GM18511 (cell line): ENCODE measurements around the gene MED22.
"Not testable (repeated sequence)": the region's sequence is repeated elsewhere in the genome, so short reads cannot be mapped to it uniquely, and the experiment has no call there.

ENCODE experiments used
- ATAC-seq: cut with Tn5 transposase; IDR thresholded peaks from one replicate; pipeline ENCODE4 v1.9.1; 2021; ENCODE audit warnings: mild to moderate bottlenecking, moderate library complexity; ENCODE audit not compliant: unreplicated experiment

MED22 gene

GRCh38 chr9:133339641-133340040 is 8.3 kb downstream of the MED22 start:
- ATAC-seq: no peak

GRCh38 chr9:133335924-133336811 is 11.8 kb downstream of the MED22 start, which contains the start of gene SURF6:
SURF6 (minus strand) TSS chr9:133336188; CDS start chr9:133336132, 56 bp downstream.
- peak; percentile 91 for ATAC-seq

- not testable (repeated sequence) for ATAC-seq
Observed at GRCh38 chr9:133334888-133335287, 13.0 kb downstream of the MED22 start.

GRCh38 chr9:133334161-133334560 is 13.8 kb downstream of the MED22 start:
- ATAC-seq: no peak

- ATAC-seq: no peak
Observed at GRCh38 chr9:133333566-133333965, 14.4 kb downstream of the MED22 start.

GRCh38 chr9:133333011-133333410 is 14.9 kb downstream of the MED22 start:
- no peak for ATAC-seq

- no peak for ATAC-seq
Observed at GRCh38 chr9:133332381-133332730, 15.6 kb downstream of the MED22 start.

GRCh38 chr9:133331641-133332380 is 16.1 kb downstream of the MED22 start:
- no peak for ATAC-seq

- ATAC-seq: no peak
Observed at GRCh38 chr9:133331221-133331620, 16.7 kb downstream of the MED22 start.

GRCh38 chr9:133329306-133330156 is 18.4 kb downstream of the MED22 start:
- not testable (repeated sequence) for ATAC-seq

- ATAC-seq: no peak
Observed at GRCh38 chr9:133327834-133328484, 20.0 kb downstream of the MED22 start.

- ATAC-seq: not testable (repeated sequence)
Observed at GRCh38 chr9:133327021-133327420, 20.9 kb downstream of the MED22 start.

- no peak for ATAC-seq
Observed at GRCh38 chr9:133323991-133324703, 23.8 kb downstream of the MED22 start.

GRCh38 chr9:133323211-133323610 is 24.7 kb downstream of the MED22 start:
- ATAC-seq: no peak

- ATAC-seq: no peak
Observed at GRCh38 chr9:133322701-133323100, 25.2 kb downstream of the MED22 start.

GRCh38 chr9:133321411-133321935 is 26.5 kb downstream of the MED22 start:
- ATAC-seq: no peak

GRCh38 chr9:133320421-133320881 is 27.5 kb downstream of the MED22 start:
- no peak for ATAC-seq

- not testable (repeated sequence) for ATAC-seq
Observed at GRCh38 chr9:133317551-133317950, 30.4 kb downstream of the MED22 start.

- ATAC-seq: no peak
Observed at GRCh38 chr9:133315997-133316396, 31.9 kb downstream of the MED22 start.
